ENCODE results near the gene PIGK.

PIGK gene

GRCh38 chr1:77096496-77097255, 122.6 kb downstream of the PIGK start:
- DNase-seq (ENCODE audit: low spot score) = no peak

- no peak for DNase-seq (ENCODE audit: low spot score)
These were observed 124.0 kb downstream of the PIGK start for GRCh38 chr1:77095236-77095635.

GRCh38 chr1:77089756-77090155, 129.5 kb downstream of the PIGK start:
- DNase-seq (ENCODE audit: low spot score) = no peak

DNA sequence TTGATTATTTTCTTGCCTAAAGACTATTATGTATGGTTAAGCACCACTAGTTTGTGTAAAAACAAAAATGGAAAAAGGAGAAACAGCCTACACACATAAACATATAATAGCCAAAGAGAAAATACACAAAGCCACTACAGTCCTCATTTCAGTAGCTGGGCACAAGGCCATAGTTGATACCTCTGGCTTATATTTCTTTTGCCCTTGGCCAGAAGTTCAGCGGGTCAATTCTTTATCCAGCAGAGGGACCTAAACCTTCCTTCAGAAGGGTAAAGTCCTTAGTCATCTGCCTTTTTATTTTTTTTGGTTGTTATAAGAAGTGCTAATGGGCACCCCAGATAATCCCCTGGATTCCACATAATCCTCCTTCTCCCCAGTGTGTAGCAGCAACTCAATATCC, 134.1 kb downstream of the PIGK start:
- no peak for DNase-seq (ENCODE audit: low spot score)

DNA sequence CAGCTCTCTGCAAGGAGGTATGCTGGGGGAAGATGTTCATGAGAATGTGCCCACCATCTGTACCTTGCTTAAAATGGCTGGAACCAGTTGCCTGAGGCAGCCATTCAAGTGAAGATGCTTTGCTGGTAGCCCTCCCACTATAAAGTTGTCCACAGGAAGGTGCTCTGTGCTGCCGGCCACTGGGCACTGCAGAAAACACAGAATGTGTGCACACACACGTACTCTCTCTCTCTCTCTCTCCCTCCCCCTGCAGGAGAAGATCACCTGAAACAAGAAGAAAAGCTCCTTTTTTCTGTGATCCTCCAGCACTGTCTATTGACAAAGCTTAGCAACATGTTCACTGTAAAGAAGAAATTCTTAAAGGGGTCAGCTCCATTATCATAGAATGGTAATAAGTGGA, 134.8 kb downstream of the PIGK start:
- DNase-seq (ENCODE audit: low spot score) = no peak

- DNase-seq (ENCODE audit: low spot score) = no peak
These were observed 137.4 kb downstream of the PIGK start for GRCh38 chr1:77081834-77082233.

- no peak for DNase-seq (ENCODE audit: low spot score)
These were observed 142.5 kb downstream of the PIGK start for GRCh38 chr1:77076759-77077158.

GRCh38 chr1:77068013-77068412, 151.2 kb downstream of the PIGK start:
- DNase-seq (ENCODE audit: low spot score) = no peak

DNA sequence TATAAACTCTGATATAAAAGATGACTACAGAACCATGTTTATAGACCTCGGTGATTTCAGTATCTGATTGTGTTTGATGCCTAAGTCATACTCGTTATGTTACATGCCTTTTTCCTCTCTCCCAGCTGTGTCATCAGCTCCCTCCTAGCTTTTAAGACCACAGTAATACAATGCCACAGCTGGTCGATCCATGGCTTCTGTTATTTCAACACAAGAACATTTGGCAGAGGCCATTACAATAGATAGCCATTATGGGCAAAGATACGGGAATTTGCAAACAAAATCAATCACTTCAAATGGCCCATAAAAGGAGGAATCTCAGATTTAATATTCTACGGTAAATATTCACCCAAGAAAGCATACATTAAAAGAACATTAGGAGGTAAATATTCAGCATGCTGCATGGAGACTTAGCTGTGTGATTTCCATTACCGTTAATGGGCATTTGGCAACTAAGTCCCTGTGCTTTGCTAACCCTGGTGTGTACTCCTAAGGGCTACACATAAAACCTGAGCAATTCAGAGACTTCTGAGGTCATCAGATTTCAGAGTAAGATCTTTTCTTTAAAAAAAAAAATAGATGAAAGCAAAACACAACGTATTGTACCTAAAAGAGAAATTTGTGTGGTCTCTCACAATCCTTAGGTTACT, 153.4 kb downstream of the PIGK start:
- no peak for DNase-seq (ENCODE audit: low spot score)

- no peak for DNase-seq (ENCODE audit: low spot score)
These were observed 155.0 kb downstream of the PIGK start for GRCh38 chr1:77064246-77064645.

- DNase-seq (ENCODE audit: low spot score) = no peak
These were observed 156.1 kb downstream of the PIGK start for GRCh38 chr1:77063118-77063517.

DNA sequence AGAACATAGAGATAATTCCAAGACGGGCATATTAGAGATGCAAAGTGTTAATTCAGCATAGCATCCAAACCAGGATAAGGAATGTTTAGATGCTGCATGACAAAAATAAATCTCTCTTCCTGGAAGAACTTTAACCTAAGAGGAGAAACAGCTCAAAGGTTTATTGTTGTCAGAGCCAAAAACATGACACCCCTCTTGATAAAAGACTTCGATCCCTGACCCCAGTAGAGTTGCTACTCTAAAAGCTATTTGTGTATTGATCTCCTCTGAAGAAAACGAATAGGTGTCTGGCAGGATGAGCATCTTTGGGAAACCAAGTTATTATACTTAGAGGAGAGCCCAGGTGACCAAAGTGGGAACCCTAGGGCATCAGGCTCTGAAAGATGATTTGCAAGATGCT, 158.1 kb downstream of the PIGK start:
- DNase-seq (ENCODE audit: low spot score) = no peak

DNA sequence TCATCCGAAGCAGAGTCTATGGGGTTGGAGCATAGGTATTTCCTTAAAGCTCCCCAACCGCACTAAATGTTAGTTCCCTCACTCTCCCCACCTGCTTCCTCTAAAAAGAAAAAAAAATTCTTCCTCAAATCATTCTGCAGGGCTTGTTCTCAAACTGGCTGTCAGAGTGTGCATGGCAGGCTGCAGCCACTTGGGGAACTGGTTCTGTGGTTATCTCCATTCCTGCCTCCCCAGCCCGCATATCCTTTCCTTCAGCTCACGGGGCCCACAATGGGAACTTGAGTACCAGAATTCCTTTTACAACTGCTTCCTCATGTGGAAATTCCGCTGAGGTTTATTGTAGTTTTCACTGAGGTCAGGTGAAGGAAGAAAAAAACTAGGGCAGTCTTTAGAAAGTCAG, 159.2 kb downstream of the PIGK start:
- DNase-seq (ENCODE audit: low spot score) = no peak

DNA sequence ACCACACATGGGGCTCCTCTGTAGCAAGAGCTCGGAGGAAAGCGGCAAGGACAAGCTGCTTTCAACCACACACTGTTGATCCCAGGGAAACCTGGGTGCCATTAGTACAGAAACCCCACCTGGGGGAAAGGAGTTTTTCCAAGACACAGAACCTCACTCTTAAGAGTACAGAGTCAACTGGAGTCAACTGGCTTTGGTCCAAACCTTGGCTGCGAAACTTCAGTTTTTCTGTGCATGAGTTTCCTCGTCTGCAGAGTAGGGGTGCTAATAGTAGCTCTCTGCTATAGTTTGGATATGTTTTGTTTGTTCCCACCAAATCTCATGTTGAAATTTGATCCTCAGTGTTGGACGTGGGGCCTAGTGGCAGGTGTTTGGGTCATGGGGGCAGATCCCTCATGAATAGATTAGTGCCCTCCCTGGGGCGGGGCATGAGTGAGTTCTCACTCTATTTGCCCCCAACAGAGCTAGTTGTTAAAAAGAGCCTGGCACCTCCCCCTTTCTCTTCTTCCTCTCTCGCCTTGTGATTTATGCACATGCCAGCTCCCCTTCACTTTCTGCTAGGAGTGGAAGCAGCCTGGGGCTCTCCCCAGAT, 161.1 kb downstream of the PIGK start:
- DNase-seq (ENCODE audit: low spot score) = no peak

DNA sequence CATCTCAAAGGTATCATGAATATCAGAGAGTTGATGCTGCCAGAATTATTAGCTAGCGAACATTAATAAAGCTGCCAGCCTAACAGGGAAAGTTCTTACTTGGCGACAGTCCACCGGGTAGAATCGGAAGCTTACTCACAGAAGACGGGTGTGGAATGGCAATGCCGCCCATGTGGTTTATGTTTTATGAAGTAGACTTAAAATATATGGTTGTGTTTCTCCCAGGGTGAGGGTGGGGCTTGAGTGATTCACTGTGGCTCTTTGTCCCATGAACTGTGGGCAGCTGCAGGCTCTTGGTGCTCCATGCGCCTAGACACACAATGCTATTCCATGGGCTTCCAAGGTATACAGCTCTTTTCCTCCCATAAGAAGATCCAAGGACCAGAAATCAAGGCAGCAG, 162.7 kb downstream of the PIGK start:
- no peak for DNase-seq (ENCODE audit: low spot score)

GRCh38 chr1:77051425-77051824, 167.8 kb downstream of the PIGK start:
- no peak for DNase-seq (ENCODE audit: low spot score)

GRCh38 chr1:77048615-77049005, 170.6 kb downstream of the PIGK start:
- no peak for DNase-seq (ENCODE audit: low spot score)

- no peak for DNase-seq (ENCODE audit: low spot score)
These were observed 171.1 kb downstream of the PIGK start for GRCh38 chr1:77047978-77048614.

- no peak for DNase-seq (ENCODE audit: low spot score)
These were observed 171.7 kb downstream of the PIGK start for GRCh38 chr1:77047575-77047974.

GRCh38 chr1:77044133-77044849, 174.9 kb downstream of the PIGK start:
- DNase-seq (ENCODE audit: low spot score) = no peak

DNA sequence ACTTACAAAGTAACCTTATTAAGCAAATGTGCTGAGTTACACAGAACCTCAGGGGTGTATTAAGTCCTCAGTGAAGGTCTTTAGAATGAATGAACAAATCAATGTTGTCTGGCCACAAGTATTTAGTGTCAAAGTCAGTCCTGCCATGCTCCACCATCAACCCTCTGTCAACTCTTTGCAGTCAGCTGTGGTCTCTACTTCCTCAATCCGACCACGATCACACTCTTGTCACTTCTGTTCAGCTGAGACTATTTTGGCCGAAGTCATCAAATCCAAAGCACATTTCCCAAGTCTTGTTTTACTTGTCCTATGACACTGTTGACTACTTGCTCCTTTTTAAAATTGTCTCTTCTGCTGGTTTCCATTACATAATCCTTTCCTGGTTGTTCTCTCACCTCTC, 178.4 kb downstream of the PIGK start:
- DNase-seq (ENCODE audit: low spot score) = no peak

DNA sequence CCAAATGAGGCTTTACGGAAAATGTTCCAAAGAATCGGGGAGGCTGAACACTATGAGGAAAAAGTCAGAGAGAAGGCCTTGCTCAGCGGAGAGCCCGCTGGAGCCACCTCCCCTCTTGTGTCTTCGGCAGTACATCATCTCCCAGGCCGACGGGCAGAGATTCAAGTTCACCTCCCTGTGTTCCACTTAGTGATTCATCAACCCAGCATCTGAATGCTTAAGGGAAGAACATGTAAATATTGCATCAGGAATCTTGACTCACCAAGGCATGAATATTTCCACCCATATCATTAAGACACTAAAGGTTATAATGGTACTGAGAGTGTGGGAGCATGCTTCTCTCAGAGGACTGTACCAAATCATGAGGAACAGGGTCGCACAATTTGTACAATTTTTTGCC, 179.5 kb downstream of the PIGK start:
- DNase-seq (ENCODE audit: low spot score) = peak; percentile 94

Measured in AG08395 (cell line).